ENCODE data around the gene C12orf75. TPM values are rescaled to one million over a fixed set of nuclear protein-coding genes. Genes with fewer than 3 reads are reported as not detected.

The C12orf75 gene
- total and polyA plus RNA-seq, 10 of the 15 experiments (the other 5 are each of a cell fraction or from before 2014, with no cell fraction given) = 40.7 to 411 (median 159) TPM

DNA sequence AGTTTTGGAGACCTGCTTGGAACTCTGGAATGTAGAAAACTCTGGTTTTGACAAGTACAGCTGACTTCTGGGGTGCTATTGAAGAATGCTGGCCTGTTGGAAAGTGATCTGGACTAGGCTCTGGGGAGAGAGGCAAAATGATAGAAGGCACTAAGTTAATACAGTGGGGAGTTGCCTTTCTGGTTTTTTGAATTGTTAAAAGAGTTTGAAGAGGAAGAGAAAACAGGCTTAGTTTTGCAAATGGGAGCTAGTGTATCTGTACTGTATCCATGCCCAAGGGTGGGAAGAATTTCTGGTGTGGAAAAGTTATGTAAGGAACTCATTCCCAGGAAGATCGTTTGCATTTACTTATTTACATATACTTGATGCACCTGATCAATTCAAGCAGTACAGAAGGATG lies 43.8 kb downstream of the C12orf75 start:
- Histone ChIP-seq H3K9ac (ENCODE audit: control insufficient read depth, insufficient read depth, low read length) (no peak overlapping the region), H3K4me3 (no peak overlapping the region), H3K27ac (ENCODE audit: control insufficient read depth, insufficient read depth) (no peak overlapping the region), H3K9me3 (replicated peaks; ENCODE audit: control insufficient read depth, insufficient read depth, low read length) (no peaks in the 10 kb centered on the region), H3K4me2 (ENCODE audit: control insufficient read depth, insufficient read depth) (no peak overlapping the region), H3K79me2 (ENCODE audit: control insufficient read depth, insufficient read depth, low read length) (no peaks in the 10 kb centered on the region), H4K20me1 (ENCODE audit: control insufficient read depth, insufficient read depth) (no peaks in the 10 kb centered on the region), H3K27me3 (replicated peaks in 1 of 2; ENCODE audit: control insufficient read depth in 2 of 2, insufficient read depth in 2 of 2, low read length in 1 of 2) (no peaks in the 10 kb centered on the region), H2AFZ (ENCODE audit: control insufficient read depth, low read depth, low read length) (no peak overlapping the region), H3K4me1 (ENCODE audit: control insufficient read depth, insufficient read depth, low read length) (no peaks in the 10 kb centered on the region), H3K36me3 (ENCODE audit: control insufficient read depth in 2 of 2, insufficient read depth in 2 of 2, low read length in 1 of 2) (peaks cover 2 to 4% of the 10 kb centered on the region in 2 experiments; a peak in 3 of 4 replicates)
- POLR2A ChIA-PET = no interaction called here
- FAIRE-seq (no peak), DNase-seq (ENCODE audit: low read depth, low spot score) (no peak), ATAC-seq (no peak)
- BruUV-seq (replicated peaks) = no TSS peak
- in situ Hi-C loops (cut with MboI) = no loop called here
- intact Hi-C loops (cut with micrococcal nuclease; ENCODE audit: unreplicated experiment) = no loop called here
- WGBS (ENCODE audit: insufficient coverage, insufficient replicate concordance, low lambda C conversion rate, missing lambda C conversion rate) = 90% methylated on average over 1 of the region's 1 CpG
- SMC1A ChIA-PET (ENCODE audit: uncharacterized antibody, unreplicated experiment) = interaction anchor here (0.9 to 2.6 kb wide), 7 partner anchors 9 to 226 kb away, joined by 3 to 11 read pairs (median 4); no protein-coding TSS in a partner anchor
- CTCF ChIA-PET = interaction anchor here (0.7 to 1.4 kb wide), 2 partner anchors 54 to 98 kb away, joined by 3 read pairs; no protein-coding TSS in a partner anchor
- RAD21 ChIA-PET (ENCODE audit: unreplicated experiment) = interaction anchor here (1.0 to 1.6 kb wide), 3 partner anchors 9 to 44 kb away, joined by 3 to 8 read pairs (median 5); partner anchors contain the start of gene C12orf75
- TF ChIP-seq PBX3 (IDR thresholded peaks at IDR 0.05; ENCODE audit: insufficient replicate concordance, low read depth, low read length) = no peak

GRCh38 chr12:105377077-105377476 lies 46.6 kb downstream of the C12orf75 start:
- no peaks in the 10 kb centered on the region for H3K4me1 ChIP-seq (ENCODE audit: control insufficient read depth, insufficient read depth, low read length)
- no peaks in the 10 kb centered on the region; a peak in 2 of 4 replicates for H3K36me3 ChIP-seq (ENCODE audit: control insufficient read depth in 2 of 2, insufficient read depth in 2 of 2, low read length in 1 of 2)
- ATAC-seq (no peak), DNase-seq (ENCODE audit: low read depth, low spot score) (no peak), FAIRE-seq (no peak)
- ChIA-PET SMC1A (ENCODE audit: uncharacterized antibody, unreplicated experiment) (interaction anchor here (0.8 to 3.8 kb wide), 4 partner anchors 47 to 104 kb away, joined by 3 to 26 read pairs (median 4); partner anchors contain the start of gene C12orf75), POLR2A (no interaction called here), CTCF (interaction anchor here (1.1 to 3.3 kb wide), 2 partner anchors 42 to 56 kb away, joined by 3 to 16 read pairs; no protein-coding TSS in a partner anchor), RAD21 (ENCODE audit: unreplicated experiment) (interaction anchor here (1.0 kb wide), 1 partner anchor 56 kb away, joined by 4 read pairs; no protein-coding TSS in a partner anchor)
- no peak overlapping the region for H3K9ac ChIP-seq (ENCODE audit: control insufficient read depth, insufficient read depth, low read length)
- BruUV-seq (replicated peaks) = no TSS peak
- in situ Hi-C loops (cut with MboI) (no loop called here), intact Hi-C loops (cut with micrococcal nuclease; ENCODE audit: unreplicated experiment) (no loop called here)
- no peak overlapping the region for H3K4me3 ChIP-seq
- no peak overlapping the region for H3K4me2 ChIP-seq (ENCODE audit: control insufficient read depth, insufficient read depth)
- no peak overlapping the region for H3K27ac ChIP-seq (ENCODE audit: control insufficient read depth, insufficient read depth)
- no peaks in the 10 kb centered on the region for H3K9me3 ChIP-seq (replicated peaks; ENCODE audit: control insufficient read depth, insufficient read depth, low read length)
- no peak overlapping the region for H2AFZ ChIP-seq (ENCODE audit: control insufficient read depth, low read depth, low read length)
- no peaks in the 10 kb centered on the region for H3K27me3 ChIP-seq (replicated peaks in 1 of 2; ENCODE audit: control insufficient read depth in 2 of 2, insufficient read depth in 2 of 2, low read length in 1 of 2)
- 93% methylated on average over 4 of the region's 4 CpGs for WGBS (ENCODE audit: insufficient coverage, insufficient replicate concordance, low lambda C conversion rate, missing lambda C conversion rate)
- H3K79me2 ChIP-seq (ENCODE audit: control insufficient read depth, insufficient read depth, low read length) = no peaks in the 10 kb centered on the region
- no peaks in the 10 kb centered on the region for H4K20me1 ChIP-seq (ENCODE audit: control insufficient read depth, insufficient read depth)
- TF ChIP-seq REST (IDR thresholded peaks at IDR 0.05; ENCODE audit: low read depth, low read length) (no peak), MYC (IDR thresholded peaks at IDR 0.05; ENCODE audit: insufficient read depth, insufficient read length, insufficient replicate concordance, low read length, severe bottlenecking) (no peak), CHD1 (IDR thresholded peaks at IDR 0.05; ENCODE audit: low read depth, low read length) (no peak), TCF7 (IDR thresholded peaks at IDR 0.05; ENCODE audit: borderline replicate concordance) (no peak), CREM (IDR thresholded peaks at IDR 0.05; ENCODE audit: low read depth) (no peak), SUPT20H (IDR thresholded peaks at IDR 0.05; ENCODE audit: borderline replicate concordance, control insufficient read depth, low read depth, low read length) (no peak), POLR2AphosphoS2 (IDR thresholded peaks at IDR 0.05; ENCODE audit: low read depth, low read length) (no peak), PML (IDR thresholded peaks at IDR 0.05; ENCODE audit: low read length) (no peak), RB1 (IDR thresholded peaks at IDR 0.05; ENCODE audit: borderline replicate concordance) (no peak), FOXK2 (IDR thresholded peaks at IDR 0.05) (no peak)
